Measurements from ENCODE around the gene TMEM168. TPM values are rescaled to one million over a fixed set of nuclear protein-coding genes. Genes with fewer than 3 reads are reported as not detected.

TMEM168 gene
- total RNA-seq, 1 experiment from 2014 or later = 11.2 TPM

GRCh38 chr7:112781110-112781509 lies 9.1 kb downstream of the TMEM168 start:
- ATAC-seq = no peak
- TF ChIP-seq ZNF423 (CRISPR knock-in tag; IDR thresholded peaks at IDR 0.05) = no peak
- no peak for TF ChIP-seq EMX1 (CRISPR knock-in tag; IDR thresholded peaks at IDR 0.05)
- TF ChIP-seq ZNF671 (CRISPR knock-in tag; IDR thresholded peaks at IDR 0.05) = no peak
- TF ChIP-seq CTCF (IDR thresholded peaks at IDR 0.05) = no peak
- TF ChIP-seq ZNF512 (CRISPR knock-in tag; IDR thresholded peaks at IDR 0.05; ENCODE audit: borderline replicate concordance) = no peak
- no peak for TF ChIP-seq GTF2I (CRISPR knock-in tag; conservative IDR thresholded peaks at IDR 0.05)
- TF ChIP-seq RELA (CRISPR knock-in tag; IDR thresholded peaks at IDR 0.05; ENCODE audit: borderline replicate concordance) = no peak
- TF ChIP-seq ATF2 (CRISPR knock-in tag; IDR thresholded peaks at IDR 0.05; ENCODE audit: borderline replicate concordance, low read depth) = no peak
- no peak for TF ChIP-seq NR2C2 (CRISPR knock-in tag; IDR thresholded peaks at IDR 0.05)
- no peak for TF ChIP-seq NFYB (CRISPR knock-in tag; conservative IDR thresholded peaks at IDR 0.05; ENCODE audit: low read depth)
- TF ChIP-seq JAZF1 (CRISPR knock-in tag; IDR thresholded peaks at IDR 0.05) = no peak
- no peak for TF ChIP-seq RORB (CRISPR knock-in tag; IDR thresholded peaks at IDR 0.05)
- TF ChIP-seq MXD4 (CRISPR knock-in tag; IDR thresholded peaks at IDR 0.05; ENCODE audit: borderline replicate concordance) = no peak
- TF ChIP-seq ZNF416 (CRISPR knock-in tag; IDR thresholded peaks at IDR 0.05) = no peak
- DNase-seq (ENCODE audit: low spot score) = no peak
- CTCF ChIA-PET = no interaction called here
- Mint-ChIP-seq H3K27me3 (ENCODE audit: low read depth) (no peaks in the 10 kb centered on the region), H3K27ac (no peak overlapping the region), H3K4me3 (no peak overlapping the region), H3K9me3 (no peaks in the 10 kb centered on the region), H3K4me1 (peaks cover 3% of the 10 kb centered on the region), H3K36me3 (no peaks in the 10 kb centered on the region)
- POLR2A ChIA-PET = no interaction called here

- no peak for TF ChIP-seq ZNF219 (CRISPR knock-in tag; IDR thresholded peaks at IDR 0.05; ENCODE audit: borderline replicate concordance)
- TF ChIP-seq NR1H2 (CRISPR knock-in tag; IDR thresholded peaks at IDR 0.05) = no peak
- TF ChIP-seq OVOL2 (CRISPR knock-in tag; IDR thresholded peaks at IDR 0.05; ENCODE audit: borderline replicate concordance) = no peak
- TF ChIP-seq ERG (CRISPR knock-in tag; IDR thresholded peaks at IDR 0.05) = no peak
- TF ChIP-seq ZNF138 (CRISPR knock-in tag; conservative IDR thresholded peaks at IDR 0.05) = no peak
- no peak for TF ChIP-seq ZSCAN18 (CRISPR knock-in tag; IDR thresholded peaks at IDR 0.05)
- TF ChIP-seq SMAD3 (CRISPR knock-in tag; IDR thresholded peaks at IDR 0.05; ENCODE audit: borderline replicate concordance) = no peak
- H3K9me3 Mint-ChIP-seq = no peaks in the 10 kb centered on the region
- DNase-seq (ENCODE audit: low spot score) (no peak), ATAC-seq (no peak)
- POLR2A ChIA-PET = no interaction called here
- no peaks in the 10 kb centered on the region for H3K36me3 Mint-ChIP-seq
- no peaks in the 10 kb centered on the region for H3K27me3 Mint-ChIP-seq (ENCODE audit: low read depth)
- peaks cover 3% of the 10 kb centered on the region for H3K4me1 Mint-ChIP-seq
- no peak overlapping the region for H3K4me3 Mint-ChIP-seq
- no peak overlapping the region for H3K27ac Mint-ChIP-seq
- CTCF ChIA-PET = no interaction called here
These were observed 10.5 kb downstream of the TMEM168 start for GRCh38 chr7:112779667-112780066.
